NCI-H2107 (cell line): ENCODE measurements around the gene ZNF79.
"Not testable (repeated sequence)": the region's sequence is repeated elsewhere in the genome, so short reads cannot be mapped to it uniquely, and the experiment has no call there.

Source experiments
- DNase-seq: peaks from one replicate; lab custom pipeline; 2025; lab: John Stamatoyannopoulos, UW

Gene ZNF79

DNA sequence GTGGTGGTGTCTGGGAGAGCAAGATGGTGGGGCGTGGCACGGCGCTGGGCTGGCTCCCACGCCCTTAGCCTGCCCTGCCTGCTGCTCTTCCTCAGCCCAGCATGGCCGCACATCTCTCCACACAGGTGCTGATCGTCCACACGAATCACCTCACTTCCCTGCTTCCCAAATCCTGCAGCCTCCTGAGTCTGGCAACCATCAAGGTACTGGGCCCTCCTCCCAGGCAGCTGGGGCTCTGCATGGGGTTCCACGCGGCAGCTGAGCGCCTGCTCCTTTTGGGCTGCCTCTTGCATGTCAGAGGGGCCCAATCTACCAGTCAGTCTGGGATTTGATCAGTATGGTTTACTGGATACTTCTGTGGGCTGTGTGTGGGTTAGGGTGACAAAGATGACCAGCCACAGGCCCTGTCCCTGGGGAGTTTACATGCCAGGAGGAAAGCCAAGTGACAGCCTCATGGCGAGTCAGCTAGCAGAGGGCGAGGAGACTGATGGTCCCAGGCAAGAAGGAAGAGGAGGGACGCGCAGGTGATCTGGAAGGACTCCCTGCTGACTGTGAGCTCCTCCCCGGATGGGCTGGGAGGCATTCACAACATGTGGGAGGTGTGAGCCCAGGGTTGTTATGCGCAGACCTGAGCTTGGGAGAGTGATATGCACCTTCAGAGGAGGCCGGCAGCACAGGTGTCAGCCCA is 33.2 kb downstream of the ZNF79 start:
- no peak for DNase-seq

DNA sequence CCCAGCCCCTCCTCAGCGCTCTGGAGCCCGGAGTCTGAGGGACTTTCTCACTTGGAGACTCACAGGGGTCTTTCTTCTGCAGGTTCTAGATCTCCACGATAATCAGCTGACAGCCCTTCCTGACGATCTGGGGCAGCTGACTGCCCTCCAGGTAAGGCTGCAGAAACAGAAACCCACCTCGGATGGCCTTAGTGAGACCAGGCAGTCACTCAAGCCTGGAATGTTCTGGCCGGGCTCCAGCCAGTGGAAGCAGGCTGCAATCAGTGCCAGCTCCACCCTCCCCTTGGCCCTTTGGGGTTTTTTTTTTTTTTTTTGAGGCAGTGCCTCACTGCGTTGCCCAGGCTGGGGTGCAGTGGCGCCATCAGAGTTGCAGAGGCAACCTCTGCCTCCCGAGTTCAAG is 34.7 kb downstream of the ZNF79 start:
- DNase-seq, result no peak

DNA sequence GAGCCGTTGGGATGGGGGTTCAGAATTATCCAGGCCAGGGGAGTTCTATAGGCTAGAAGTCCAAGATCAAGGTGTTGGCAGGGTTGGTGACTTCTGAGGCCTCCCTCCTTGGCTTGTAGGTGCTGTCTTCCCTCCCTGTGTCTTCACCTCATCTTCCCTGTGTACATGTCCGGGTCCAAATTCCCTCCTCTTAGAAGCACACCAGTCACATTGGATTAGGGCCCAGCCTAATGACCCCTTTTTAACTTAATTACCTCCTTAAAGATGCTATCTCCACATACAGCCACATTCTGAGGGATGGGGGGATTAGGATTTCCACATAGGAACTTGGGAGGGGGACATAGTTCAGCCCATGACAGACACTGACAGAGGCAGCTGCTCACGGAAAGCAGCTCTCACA is 39.2 kb downstream of the ZNF79 start:
- DNase-seq, result no peak

DNA sequence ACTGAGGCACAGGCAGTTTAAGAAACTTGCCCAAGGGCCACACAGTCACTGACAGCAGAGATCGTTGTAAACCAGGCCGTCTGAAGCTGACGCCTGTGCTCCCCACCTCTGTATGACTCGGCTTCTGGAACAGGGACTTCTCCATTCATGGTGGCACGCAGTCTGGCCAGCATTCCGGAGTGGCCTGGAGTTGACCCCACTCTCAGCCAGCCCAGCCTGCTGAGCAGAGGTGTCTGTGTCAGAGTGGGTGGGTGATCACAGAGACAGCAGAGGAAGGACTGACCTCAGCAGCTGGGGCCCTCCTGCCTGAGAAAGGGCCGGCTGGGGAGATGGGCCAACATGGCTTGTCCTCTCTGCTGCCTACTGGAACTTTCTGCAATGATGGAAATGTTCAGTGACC is 39.7 kb downstream of the ZNF79 start:
- DNase-seq, result no peak

DNA sequence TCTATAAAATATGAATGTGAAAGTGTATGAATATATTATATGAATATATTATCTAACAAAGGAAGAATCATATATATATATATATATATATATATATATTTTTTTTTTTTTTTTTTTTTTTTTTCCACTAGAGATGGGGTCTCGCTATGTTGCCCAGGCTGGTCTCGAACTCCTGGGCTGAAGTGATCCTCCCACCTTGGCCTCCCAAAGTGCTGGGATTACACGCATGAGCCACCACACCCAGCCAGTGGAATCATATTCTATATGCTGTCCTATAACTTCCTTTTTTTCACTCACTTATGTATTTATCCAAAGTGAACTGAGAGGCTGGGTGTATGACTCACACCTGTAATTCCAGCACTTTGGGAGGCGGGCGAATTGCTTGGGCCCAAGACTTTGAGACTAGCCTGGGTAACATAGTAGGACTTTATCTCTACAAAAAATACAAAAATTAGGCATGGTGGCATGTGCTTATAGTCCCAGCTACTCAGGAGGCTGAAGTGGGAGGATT is 42.3 kb downstream of the ZNF79 start:
- not testable (repeated sequence) for DNase-seq

DNA sequence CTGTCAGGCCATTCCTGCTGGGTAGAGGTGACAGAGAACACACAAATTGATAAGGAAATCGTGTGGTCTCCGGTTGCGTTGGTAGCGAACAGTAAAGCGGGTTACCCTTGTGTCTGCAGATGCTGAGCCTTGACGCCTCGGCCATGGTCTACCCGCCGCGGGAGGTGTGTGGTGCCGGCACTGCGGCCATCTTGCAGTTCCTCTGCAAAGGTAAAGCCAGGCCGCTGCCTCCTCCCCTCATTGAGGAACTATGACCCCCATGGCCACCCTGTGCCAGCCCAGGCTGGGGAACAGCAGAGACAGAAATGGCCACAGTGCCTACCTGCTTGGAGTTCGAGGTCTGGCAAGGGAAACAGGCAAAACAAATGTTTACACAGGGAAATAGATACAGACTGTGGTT is 43.4 kb downstream of the ZNF79 start:
- DNase-seq, result no peak

DNA sequence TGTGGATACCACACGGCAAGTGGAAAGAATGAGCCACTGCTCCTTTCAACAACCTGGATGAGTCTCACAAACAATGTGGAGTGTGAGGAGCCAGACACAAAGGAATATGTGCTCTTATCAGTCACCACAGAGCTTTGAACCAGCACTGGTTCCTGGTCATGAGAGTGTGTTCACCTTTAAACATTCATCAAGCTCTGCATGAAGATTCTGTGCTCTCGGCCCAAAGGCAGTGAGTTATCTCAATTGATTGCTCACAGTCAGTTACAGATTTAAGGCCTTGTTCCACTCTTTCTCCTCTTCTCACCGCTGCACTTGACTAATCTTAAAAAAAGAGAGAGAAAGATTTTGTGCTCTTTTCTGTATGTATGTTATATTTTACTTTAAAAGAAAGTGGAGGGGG is 46.5 kb downstream of the ZNF79 start:
- no peak for DNase-seq

DNA sequence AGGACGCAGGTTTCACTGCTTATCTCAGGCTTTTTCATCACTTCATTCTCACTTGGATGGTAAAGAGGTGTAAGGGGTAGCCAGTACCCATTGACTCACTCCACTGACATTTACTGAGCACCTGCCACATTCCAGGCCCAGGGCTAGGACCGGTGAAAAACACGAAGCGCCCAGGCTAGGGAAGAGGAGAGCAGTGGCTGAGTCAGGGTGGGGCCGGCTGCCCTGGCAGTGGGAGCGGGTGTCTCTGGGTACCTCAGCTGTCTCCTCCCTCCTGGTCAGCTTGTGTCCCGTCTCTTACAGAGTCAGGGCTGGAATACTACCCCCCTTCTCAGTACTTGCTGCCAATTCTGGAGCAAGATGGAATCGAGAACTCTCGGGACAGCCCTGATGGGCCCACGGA is 49.3 kb downstream of the ZNF79 start:
- no peak for DNase-seq

DNA sequence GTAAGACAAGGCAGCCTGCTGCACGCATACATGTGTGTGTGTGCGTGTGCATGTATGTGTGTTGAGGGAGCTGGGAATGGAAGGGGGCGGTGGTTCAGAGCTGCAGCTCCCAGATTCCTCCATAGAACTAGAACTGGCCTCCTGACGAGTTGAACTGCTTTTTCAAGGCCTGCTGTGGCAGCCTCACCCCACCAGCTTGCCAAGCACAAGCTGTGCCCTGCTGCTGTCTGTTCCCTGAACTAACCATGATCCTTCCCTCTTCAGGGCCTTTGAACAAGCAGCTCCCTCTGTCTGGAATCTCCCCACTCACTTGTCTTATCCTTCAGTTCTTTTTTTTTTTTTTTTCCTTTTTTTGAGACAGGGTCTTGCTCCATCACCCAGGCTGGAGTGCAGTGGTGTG is 49.8 kb downstream of the ZNF79 start:
- DNase-seq, result no peak

DNA sequence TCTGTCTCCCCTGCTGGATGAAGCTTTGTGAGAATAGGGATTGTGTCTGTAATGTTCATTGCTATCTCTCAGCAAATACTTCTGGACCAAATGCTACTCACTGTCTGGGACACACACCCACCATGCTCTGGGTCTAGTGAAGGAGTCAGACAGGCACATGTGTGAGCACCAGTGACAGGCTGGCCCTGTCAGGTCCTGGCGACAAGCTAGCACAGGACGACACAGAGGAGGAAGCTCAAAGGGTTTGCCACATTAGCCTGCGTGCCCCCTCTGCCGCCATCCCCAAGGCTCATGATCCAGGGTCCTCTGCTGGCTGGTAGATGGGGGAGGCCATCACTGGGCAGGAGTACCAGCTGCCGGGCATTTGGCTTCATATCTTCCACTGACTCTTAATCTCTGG is 50.4 kb downstream of the ZNF79 start:
- DNase-seq, result no peak

DNA sequence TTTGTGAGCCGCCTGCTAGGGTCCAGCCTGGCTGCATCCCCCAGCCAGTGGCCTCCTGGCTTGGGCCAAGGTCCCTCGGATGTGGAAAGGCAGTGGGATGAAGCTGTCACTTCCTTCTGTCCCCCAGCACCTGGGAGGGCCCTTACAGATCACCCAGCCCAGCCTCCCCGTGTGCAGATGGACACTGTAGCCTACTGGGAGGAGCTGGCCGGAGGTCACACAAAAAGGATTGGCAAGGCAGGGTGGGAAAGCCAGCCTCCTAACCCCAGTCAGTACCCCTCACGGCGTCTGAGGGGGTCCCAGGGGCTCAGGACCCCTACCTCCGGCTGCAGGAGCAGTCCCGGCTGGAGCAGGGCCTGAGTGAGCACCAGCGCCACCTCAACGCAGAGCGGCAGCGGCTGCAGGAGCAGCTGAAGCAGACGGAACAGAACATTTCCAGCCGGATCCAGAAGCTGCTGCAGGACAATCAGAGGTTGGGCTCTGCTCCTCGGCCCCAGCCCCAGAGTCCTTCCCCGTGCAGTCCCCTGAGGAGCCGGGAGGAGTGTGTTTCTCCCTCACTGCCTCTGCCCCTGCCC is 55.4 kb downstream of the ZNF79 start:
- no peak for DNase-seq

DNA sequence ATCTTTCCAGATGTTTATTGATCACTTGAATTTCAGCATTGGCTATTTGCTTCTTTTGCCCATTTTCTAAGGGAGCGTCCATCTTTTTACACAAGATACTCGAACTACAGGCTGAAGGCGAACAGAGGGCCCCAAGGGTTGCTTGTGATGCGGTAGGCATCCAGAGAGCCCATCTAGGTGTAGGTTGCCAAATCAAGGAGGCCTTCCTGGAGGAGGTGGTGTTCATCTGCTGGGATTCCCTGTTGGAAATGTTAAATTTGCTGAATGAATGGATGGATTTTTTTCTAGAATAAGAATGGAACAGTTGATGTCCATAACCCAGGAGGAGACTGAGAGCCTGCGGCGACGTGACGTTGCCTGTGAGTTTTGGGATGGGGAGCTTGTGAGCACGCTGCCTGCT is 58.5 kb downstream of the ZNF79 start:
- no peak for DNase-seq

DNA sequence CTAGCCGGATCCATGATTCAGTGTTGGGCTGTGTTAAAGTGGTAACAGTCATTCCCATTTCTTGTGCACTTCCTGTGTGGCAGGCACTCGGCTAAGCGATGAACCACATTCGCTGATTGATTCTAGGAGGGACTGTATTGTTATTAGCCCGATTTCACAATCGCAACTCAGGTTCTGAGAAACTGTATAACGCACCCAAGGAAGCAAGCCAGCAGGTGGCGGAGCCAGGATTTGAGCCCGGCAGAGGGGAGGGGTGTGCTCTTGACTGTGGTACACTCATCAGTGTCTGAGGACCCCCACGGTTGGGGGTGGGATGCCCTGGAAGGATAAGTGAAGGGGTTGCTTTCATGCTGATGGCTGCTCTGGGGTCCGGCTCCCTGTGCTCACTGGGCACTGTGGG is 61.8 kb downstream of the ZNF79 start:
- DNase-seq, result no peak

DNA sequence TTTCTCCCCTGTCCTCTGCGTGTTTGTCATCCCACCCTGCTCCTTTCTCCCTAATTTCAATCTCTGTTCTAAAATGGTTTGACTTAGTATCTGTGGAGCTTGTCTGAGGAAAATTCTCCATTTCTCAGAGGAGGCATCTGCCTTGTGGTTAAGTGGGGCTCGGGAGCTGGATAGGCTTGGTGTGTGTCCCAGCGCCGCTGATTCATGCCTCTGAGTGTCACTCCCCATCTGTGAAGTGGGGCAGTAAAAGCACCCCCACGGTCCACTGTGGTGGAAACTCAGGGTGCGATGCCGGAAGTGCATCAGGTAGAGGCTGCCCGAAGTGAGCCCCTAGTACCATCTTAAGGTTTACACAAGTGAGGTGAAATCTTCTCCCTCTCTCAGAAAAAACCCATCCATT is 64.8 kb downstream of the ZNF79 start:
- DNase-seq, result no peak

DNA sequence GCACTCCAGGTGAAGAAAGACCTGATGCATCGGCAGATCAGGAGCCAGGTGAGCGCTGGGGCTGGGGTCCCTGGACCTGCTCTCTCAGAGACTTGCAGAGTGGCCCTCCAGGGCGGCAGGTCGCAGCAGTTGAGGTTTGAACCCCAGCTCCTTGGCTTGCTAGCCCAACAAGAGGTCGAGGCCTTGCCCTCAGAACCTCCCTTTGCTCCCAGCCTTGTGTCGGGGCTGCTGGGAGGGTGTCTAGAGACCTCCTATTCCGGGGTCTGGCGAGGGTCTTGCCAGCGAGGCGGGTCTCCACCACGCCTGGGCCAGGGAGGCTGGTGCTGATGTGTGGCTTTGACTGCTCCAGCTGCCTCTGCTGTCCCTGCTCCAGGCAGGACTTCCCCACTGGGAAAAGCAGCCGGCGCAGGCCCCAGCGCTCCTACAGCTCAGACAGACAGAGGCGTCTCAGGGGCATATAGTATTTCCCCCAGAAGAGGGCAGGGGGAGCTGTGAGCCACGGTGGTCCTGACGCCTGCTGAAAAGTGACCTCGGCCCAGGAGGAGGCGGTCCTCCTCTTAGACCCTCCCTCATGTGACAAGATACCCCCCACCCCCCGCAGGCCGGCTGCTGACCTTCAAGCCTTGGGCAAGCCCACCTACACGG is 65.4 kb downstream of the ZNF79 start:
- no peak for DNase-seq

DNA sequence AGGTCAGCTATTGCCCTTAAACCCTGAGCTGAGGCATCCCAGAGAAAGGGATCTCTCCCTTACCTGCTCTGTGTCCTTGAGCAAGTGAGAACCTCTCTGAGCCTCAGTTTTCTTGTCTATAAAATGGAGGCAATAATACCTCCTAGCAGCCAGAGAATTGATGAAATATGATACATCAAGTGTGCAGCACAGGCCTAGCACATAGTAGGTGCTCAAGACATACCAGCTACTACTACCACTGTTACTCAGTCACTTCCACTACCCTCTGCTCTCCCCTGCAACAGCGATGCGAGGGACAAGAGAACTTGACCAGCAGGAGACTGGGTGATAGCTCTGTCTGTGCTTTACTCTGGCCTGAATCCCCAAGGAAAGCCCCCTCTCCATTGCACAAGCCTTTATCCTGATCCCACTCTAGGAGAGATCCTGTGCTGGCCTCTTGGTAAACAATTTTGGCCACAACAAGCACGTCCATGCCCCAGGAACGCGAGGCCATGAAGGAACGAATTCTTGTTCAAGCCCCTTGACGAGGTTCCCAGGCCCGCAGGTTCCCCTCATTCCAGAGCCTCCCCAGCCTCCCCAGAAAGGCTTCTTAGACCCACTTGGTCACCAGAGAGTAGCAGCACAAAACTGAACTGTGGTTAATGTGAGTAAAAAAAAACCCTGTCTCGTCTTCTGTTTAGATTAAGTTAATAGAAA is 66.5 kb downstream of the ZNF79 start:
- no peak for DNase-seq

DNA sequence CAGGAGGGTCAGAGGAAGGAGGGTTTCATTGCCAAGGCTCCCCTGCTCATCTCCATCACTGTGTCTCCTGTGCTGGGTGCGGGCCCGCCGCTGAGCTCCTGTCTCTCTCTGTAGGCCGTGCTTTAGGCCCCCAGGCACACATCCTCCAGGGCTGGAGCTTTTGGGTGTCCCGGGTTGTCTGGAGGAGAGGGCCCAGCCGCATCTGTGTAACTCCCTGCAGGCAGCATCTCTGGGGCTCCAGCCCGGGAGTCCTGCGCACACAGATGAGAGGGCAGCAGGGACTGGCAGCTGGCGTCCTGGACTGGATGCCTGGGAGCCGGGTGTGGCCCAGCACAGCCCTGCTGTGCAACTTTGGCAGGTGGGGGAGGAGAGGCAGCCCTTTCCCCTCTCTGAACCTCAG is 67.3 kb downstream of the ZNF79 start:
- DNase-seq, result no peak

DNA sequence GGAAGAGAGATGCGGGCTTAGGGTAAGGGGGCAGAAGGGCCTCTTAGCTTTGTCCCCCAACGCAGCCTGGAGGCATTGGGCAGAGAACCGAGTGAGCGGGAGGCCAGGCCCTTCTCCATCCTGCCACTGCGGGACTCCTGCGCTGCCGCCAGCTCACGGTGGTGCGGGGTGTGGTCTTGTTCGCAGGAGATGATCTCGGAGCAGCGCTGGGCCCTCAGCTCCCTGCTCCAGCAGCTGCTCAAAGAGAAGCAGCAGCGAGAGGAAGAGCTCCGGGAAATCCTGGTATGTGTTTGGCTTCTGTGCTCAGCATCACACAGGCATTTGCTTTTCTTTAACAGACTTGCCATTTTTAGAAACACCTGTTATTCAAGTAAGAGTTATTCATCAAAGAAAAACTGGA is 68.4 kb downstream of the ZNF79 start:
- no peak for DNase-seq

DNA sequence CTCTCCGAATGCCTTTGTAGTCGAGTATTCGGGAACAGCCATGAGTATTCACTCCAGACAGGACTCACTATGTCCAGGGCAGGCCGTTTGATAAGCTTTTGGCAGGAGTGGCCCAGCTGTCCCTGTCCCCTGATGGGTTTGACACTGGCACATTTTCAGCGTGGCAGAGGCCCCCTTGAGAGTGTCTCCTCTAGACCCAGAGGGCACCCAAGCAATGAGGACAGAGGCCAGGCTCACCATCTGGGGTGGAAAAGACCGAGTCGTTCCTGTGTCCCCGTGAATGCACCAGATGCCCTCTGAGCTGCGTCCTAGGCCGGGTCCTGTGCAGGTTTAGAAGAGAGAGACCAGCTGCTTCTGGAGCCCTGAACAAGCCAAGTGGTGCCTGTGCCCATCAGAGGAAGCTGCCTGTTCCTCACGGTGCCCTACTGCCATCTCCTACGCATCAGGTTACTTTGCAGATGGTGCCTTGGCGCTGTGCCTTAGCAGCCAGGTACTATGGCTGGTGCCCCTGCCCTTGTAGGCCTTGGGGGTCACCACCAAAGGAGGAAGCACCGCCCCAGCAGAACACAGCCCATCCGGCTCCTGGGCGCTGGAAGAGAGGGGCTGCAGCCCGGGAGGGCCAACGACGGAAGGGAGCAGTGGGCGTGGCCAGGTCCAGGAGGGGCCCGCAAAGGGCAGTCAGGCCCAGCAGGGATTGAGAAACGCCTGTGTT is 69.6 kb downstream of the ZNF79 start:
- DNase-seq, result no peak

DNA sequence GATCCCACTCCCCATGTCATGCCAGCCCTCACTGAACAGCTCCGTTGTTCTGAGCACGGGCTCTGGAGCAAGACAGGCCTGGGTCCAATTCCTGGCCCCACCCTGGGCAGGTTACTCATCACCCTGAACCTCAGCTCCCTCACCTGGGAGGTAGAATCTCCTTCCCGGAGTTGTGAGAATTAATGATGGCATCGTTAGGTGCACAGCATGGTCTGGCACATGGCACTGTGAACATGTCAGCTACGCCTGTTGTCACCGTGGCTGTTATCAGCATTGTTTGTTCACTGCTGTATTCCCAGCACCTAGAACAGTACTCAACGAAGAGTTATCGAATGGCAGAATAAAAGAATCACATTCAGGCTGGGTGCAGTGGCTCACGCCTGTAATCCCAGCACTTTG is 70.1 kb downstream of the ZNF79 start:
- no peak for DNase-seq
